ENCODE data around the gene CDH4.

DNA sequence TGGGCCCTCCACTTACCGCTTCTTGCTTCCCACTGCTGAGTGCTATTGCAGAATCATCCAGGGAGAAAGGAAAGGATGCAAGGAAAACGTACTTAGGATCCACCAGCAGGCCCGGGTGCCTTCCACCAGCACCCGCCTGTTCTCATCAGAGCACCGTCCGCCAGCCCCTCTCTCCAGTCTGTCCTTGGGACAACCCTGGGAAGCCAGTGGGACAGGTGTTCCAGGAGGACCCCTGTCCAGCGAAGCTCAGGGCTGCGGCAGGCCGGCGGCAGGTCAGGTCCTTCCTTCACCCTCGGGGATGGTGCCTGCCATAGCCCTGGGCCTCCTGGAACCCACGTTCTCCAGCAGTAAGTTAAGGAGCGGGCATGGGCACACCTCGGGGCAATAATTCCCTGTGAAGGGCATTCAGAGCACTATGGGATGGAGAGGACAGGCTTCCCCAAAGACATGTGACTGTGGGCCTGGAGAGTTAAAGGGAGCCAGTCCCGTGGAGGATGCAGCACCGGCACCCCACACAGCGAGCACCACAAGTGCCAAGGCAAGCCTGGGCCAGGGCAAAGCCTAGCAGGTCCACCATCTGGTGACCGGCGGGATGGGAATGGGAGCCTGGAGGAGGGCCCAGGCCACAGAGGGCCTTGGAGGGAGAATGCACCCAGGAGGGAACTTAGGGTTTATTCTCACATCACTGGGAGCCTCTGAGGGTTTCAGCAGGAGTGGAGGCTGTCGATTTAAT is 416.9 kb downstream of the CDH4 start:
- TF ChIP-seq, protein P1, sequence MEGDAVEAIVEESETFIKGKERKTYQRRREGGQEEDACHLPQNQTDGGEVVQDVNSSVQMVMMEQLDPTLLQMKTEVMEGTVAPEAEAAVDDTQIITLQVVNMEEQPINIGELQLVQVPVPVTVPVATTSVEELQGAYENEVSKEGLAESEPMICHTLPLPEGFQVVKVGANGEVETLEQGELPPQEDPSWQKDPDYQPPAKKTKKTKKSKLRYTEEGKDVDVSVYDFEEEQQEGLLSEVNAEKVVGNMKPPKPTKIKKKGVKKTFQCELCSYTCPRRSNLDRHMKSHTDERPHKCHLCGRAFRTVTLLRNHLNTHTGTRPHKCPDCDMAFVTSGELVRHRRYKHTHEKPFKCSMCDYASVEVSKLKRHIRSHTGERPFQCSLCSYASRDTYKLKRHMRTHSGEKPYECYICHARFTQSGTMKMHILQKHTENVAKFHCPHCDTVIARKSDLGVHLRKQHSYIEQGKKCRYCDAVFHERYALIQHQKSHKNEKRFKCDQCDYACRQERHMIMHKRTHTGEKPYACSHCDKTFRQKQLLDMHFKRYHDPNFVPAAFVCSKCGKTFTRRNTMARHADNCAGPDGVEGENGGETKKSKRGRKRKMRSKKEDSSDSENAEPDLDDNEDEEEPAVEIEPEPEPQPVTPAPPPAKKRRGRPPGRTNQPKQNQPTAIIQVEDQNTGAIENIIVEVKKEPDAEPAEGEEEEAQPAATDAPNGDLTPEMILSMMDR (IDR thresholded peaks at IDR 0.05; ENCODE audit: borderline replicate concordance, extremely low read depth, low read length, poor library complexity, severe bottlenecking), result no peak
- no peak for TF ChIP-seq EZH2 (IDR thresholded peaks at IDR 0.05; ENCODE audit: borderline replicate concordance, low read depth, low read length, severe bottlenecking)
